Suprapubic skin (tissue), 4 donors: ENCODE results near the gene AHRR.

Experiments
- EP300 ChIP-seq: sonication (generic); formaldehyde crosslinking; IDR thresholded peaks from one replicate; pipeline ENCODE4 v1.6.1; 2017; ENCODE audit warnings: antibody characterized with exemption
- POLR2A ChIP-seq, 2 donors: fragments of 450-650 bp; IDR thresholded peaks; one replicate each; pipeline ENCODE4 v1.6.1; 2017; ENCODE audit warnings: antibody characterized with exemption in 2 of 2, mild to moderate bottlenecking in 2 of 2, moderate library complexity in 2 of 2
- POLR2AphosphoS5 ChIP-seq, 3 donors: sonication (generic); formaldehyde crosslinking; IDR thresholded peaks; one replicate each; pipeline ENCODE4 v1.6.1; 2017; ENCODE audit warnings: antibody characterized with exemption in 3 of 3
- TF ChIP-seq, protein P1 (sequence below), 2 donors: fragments of 200-600 bp in 1 of 2; fragments of 450-650 bp in 1 of 2; sonication (generic) in 1 of 2; IDR thresholded peaks; one replicate each; pipeline ENCODE4 v1.5.1; 2016 to 2019; ENCODE audit warnings: antibody characterized with exemption in 2 of 2, mild to moderate bottlenecking in 1 of 2, moderate library complexity in 1 of 2

DNA sequence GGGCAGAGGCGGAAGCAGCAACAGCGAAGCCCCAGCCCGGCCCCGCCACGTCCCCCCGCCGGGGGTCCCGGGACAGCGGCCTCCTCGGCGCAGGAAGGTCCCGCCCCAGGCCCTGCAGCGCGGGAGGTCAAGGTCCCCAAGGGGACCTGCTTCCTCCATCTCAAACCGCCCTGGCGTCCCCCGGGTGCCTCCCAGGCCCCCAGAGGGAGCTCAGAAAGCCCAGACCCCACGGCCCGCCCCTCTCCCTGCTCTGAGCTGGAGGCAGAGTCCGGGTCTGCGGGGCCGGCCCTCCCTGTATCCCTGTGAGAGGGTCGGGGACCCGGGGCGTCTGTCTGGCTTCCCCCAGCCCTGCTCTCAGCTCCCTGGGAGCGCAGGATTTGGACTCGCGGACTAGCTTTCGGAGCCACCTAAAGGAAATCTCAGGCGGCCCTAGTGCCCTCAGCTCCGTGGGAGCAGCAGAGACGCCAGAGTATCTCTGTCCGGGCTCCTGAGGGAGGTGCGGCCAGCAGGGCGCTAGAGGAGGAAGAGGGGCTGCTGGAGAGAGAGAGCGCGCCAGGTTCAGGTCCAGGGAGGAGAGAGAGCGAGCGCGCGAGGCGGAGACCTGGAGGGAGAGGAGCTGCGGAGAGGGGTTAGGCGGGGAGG is 152.2 kb downstream of the AHRR start:
- TF ChIP-seq, protein P1, sequence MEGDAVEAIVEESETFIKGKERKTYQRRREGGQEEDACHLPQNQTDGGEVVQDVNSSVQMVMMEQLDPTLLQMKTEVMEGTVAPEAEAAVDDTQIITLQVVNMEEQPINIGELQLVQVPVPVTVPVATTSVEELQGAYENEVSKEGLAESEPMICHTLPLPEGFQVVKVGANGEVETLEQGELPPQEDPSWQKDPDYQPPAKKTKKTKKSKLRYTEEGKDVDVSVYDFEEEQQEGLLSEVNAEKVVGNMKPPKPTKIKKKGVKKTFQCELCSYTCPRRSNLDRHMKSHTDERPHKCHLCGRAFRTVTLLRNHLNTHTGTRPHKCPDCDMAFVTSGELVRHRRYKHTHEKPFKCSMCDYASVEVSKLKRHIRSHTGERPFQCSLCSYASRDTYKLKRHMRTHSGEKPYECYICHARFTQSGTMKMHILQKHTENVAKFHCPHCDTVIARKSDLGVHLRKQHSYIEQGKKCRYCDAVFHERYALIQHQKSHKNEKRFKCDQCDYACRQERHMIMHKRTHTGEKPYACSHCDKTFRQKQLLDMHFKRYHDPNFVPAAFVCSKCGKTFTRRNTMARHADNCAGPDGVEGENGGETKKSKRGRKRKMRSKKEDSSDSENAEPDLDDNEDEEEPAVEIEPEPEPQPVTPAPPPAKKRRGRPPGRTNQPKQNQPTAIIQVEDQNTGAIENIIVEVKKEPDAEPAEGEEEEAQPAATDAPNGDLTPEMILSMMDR (IDR thresholded peaks at IDR 0.05): no peak
- TF ChIP-seq POLR2A (IDR thresholded peaks at IDR 0.05): no peak
- TF ChIP-seq EP300: no peak
- TF ChIP-seq POLR2AphosphoS5 (IDR thresholded peaks at IDR 0.05): no peak
